Gastroesophageal sphincter (tissue), 4 donors: ENCODE data around the gene SLC35F3. TPM values are rescaled to one million over a fixed set of nuclear protein-coding genes. Genes with fewer than 3 reads are reported as not detected.

ENCODE experiments used
- ATAC-seq: fragments of 150-250 bp; one replicate; pipeline ENCODE4 v1.9.1; 2016; ENCODE audit warnings: mild to moderate bottlenecking, moderate library complexity
- H3K27ac ChIP-seq, 4 donors: fragments of 200-600 bp; sonication (generic) in 3 of 4; 1 replicate in 3 of 4; 2 replicates in 1 of 4; pipeline ENCODE4 v1.5.1; 2016 to 2019
- H3K27me3 ChIP-seq: fragments of 200-600 bp; sonication (generic); one replicate; pipeline ENCODE4 v1.5.1; 2019
- H3K36me3 ChIP-seq, 2 donors: fragments of 200-600 bp; sonication (generic); one replicate each; pipeline ENCODE4 v1.5.1; 2019; ENCODE audit warnings: control low read depth in 1 of 2
- H3K4me1 ChIP-seq, 3 donors: fragments of 200-600 bp; sonication (generic); 1 replicate in 2 of 3; 2 replicates in 1 of 3; pipeline ENCODE4 v1.5.1; 2016 to 2019; ENCODE audit warnings: control low read depth in 2 of 3
- H3K4me3 ChIP-seq, 2 donors: fragments of 200-600 bp; sonication (generic); one replicate each; pipeline ENCODE4 v1.5.1; 2019; ENCODE audit warnings: mild to moderate bottlenecking in 1 of 2, moderate library complexity in 1 of 2
- H3K9me3 ChIP-seq, 3 donors: fragments of 200-600 bp; sonication (generic); one replicate each; pipeline ENCODE4 v1.5.1; 2017 to 2019; ENCODE audit warnings: control low read depth in 2 of 3
- CTCF ChIP-seq, 4 experiments: fragments of 200-600 bp in 2 of 4; fragments of 450-650 bp in 2 of 4; sonication (generic) in 1 of 4; IDR thresholded peaks; one replicate each; pipeline ENCODE4 v1.5.1; 2017 to 2019; ENCODE audit warnings: antibody characterized with exemption in 4 of 4, mild to moderate bottlenecking in 2 of 4, moderate library complexity in 2 of 4
- EP300 ChIP-seq: sonication (generic); formaldehyde crosslinking; IDR thresholded peaks from one replicate; pipeline ENCODE4 v1.6.1; 2017; ENCODE audit warnings: antibody characterized with exemption, mild to moderate bottlenecking
- POLR2A ChIP-seq, 2 donors: fragments of 450-650 bp; IDR thresholded peaks; one replicate each; pipeline ENCODE4 v1.6.1; 2017; ENCODE audit warnings: antibody characterized with exemption in 2 of 2, mild to moderate bottlenecking in 2 of 2, moderate library complexity in 1 of 2
- POLR2AphosphoS5 ChIP-seq: sonication (generic); formaldehyde crosslinking; IDR thresholded peaks from one replicate; pipeline ENCODE4 v1.6.1; 2017; ENCODE audit warnings: antibody characterized with exemption
- WGBS, 2 donors: methylation state at CpG; one replicate each; pipeline ENCODE4 v1.1.5; 2018; ENCODE audit warnings: low coverage in 1 of 2; 5-methylcytosine and 5-hydroxymethylcytosine counted together
- total RNA-seq, 4 donors: library from RNA; depleted of rRNA; stranded (reverse); fragments of >200 nt; gene quantifications; one replicate each; pipeline ENCODE4 v1.1.0, GENCODE V29; 2016

Gene SLC35F3
- total RNA-seq, 4 donors from 2014 or later, result 0.16 to 0.62 (median 0.54) TPM; not detected in 1

GRCh38 chr1:234265861-234266260 is 361.4 kb downstream of the SLC35F3 start:
- Histone ChIP-seq H3K4me3 (no peak overlapping the region), H3K27me3 (no peaks in the 10 kb centered on the region), H3K9me3 (no peaks in the 10 kb centered on the region), H3K27ac (no peak overlapping the region), H3K36me3 (no peaks in the 10 kb centered on the region), H3K4me1 (no peaks in the 10 kb centered on the region)
- WGBS, 2 donors, result 9 to 40% methylated on average over 1 of the region's 1 CpG
- ATAC-seq, result no peak
- TF ChIP-seq POLR2A (IDR thresholded peaks at IDR 0.05), result no peak
- TF ChIP-seq CTCF (IDR thresholded peaks at IDR 0.05), result no peak
- TF ChIP-seq EP300, result no peak
- no peak for TF ChIP-seq POLR2AphosphoS5

GRCh38 chr1:234270093-234270492 is 365.6 kb downstream of the SLC35F3 start:
- TF ChIP-seq POLR2A (IDR thresholded peaks at IDR 0.05), result no peak
- no peak for TF ChIP-seq POLR2AphosphoS5
- no peak for TF ChIP-seq EP300
- no peak for TF ChIP-seq CTCF (IDR thresholded peaks at IDR 0.05)
- Histone ChIP-seq H3K27ac (no peak overlapping the region), H3K9me3 (no peaks in the 10 kb centered on the region), H3K27me3 (peaks cover 11% of the 10 kb centered on the region), H3K36me3 (no peaks in the 10 kb centered on the region), H3K4me1 (no peaks in the 10 kb centered on the region), H3K4me3 (no peak overlapping the region)
- 50 to 78% methylated on average over 2 of the region's 2 CpGs for WGBS, 2 donors
- ATAC-seq, result no peak

GRCh38 chr1:234270581-234271242 is 366.2 kb downstream of the SLC35F3 start:
- no peak overlapping the region for H3K27ac ChIP-seq
- no peaks in the 10 kb centered on the region for H3K4me1 ChIP-seq
- no peak overlapping the region for H3K4me3 ChIP-seq
- TF ChIP-seq POLR2A (IDR thresholded peaks at IDR 0.05) (no peak), POLR2AphosphoS5 (no peak), EP300 (no peak), CTCF (IDR thresholded peaks at IDR 0.05) (no peak)
- WGBS, 2 donors, result 48 to 88% methylated on average over 4 to 5 of the region's 6 CpGs
- no peak for ATAC-seq
- peaks cover 11% of the 10 kb centered on the region for H3K27me3 ChIP-seq
- no peaks in the 10 kb centered on the region for H3K36me3 ChIP-seq
- no peaks in the 10 kb centered on the region for H3K9me3 ChIP-seq

GRCh38 chr1:234271243-234271606 is 366.7 kb downstream of the SLC35F3 start:
- Histone ChIP-seq H3K9me3 (no peaks in the 10 kb centered on the region), H3K36me3 (no peaks in the 10 kb centered on the region), H3K4me1 (no peaks in the 10 kb centered on the region), H3K27ac (no peak overlapping the region), H3K4me3 (no peak overlapping the region), H3K27me3 (peaks cover 11% of the 10 kb centered on the region)
- 64 to 76% methylated on average over 4 of the region's 4 CpGs for WGBS, 2 donors
- TF ChIP-seq POLR2AphosphoS5 (no peak), CTCF (IDR thresholded peaks at IDR 0.05) (no peak), EP300 (no peak), POLR2A (IDR thresholded peaks at IDR 0.05) (no peak)
- no peak for ATAC-seq

GRCh38 chr1:234272656-234273312 is 368.3 kb downstream of the SLC35F3 start:
- H3K27me3 ChIP-seq, result peaks cover 11% of the 10 kb centered on the region
- TF ChIP-seq CTCF (IDR thresholded peaks at IDR 0.05), result no peak
- TF ChIP-seq POLR2A (IDR thresholded peaks at IDR 0.05), result no peak
- TF ChIP-seq POLR2AphosphoS5, result no peak
- no peak for TF ChIP-seq EP300
- H3K27ac ChIP-seq, result no peak overlapping the region
- no peak overlapping the region for H3K4me3 ChIP-seq
- 78 to 82% methylated on average over 2 to 9 of the region's 9 CpGs for WGBS, 2 donors
- no peaks in the 10 kb centered on the region for H3K4me1 ChIP-seq
- ATAC-seq, result no peak
- H3K9me3 ChIP-seq, result no peaks in the 10 kb centered on the region
- no peaks in the 10 kb centered on the region for H3K36me3 ChIP-seq
